Neural cell (in vitro differentiated cells): ENCODE results near the gene THAP8. TPM values are rescaled to one million over a fixed set of nuclear protein-coding genes. Genes with fewer than 3 reads are reported as not detected.

ENCODE experiments used
- H2AFZ ChIP-seq: fragments of 200-600, 300-800 bp; sonication (generic), shearing (Covaris generic); 2 replicates; pipeline ENCODE4 v1.6.0; 2014; ENCODE audit warnings: low read depth, mild to moderate bottlenecking, antibody characterized with exemption, low read length, moderate library complexity
- H3F3A ChIP-seq: fragments of 200-600 bp; shearing (Covaris generic); 2 replicates; pipeline ENCODE4 v1.6.1; 2016; ENCODE audit warnings: mild to moderate bottlenecking, moderate library complexity, mixed read lengths, antibody characterized with exemption, low read length; ENCODE audit not compliant: insufficient read depth, poor library complexity, severe bottlenecking
- H3K27ac ChIP-seq: fragments of 200-600, 300-800 bp; sonication (generic), shearing (Covaris generic); 2 replicates; pipeline ENCODE4 v1.5.1; 2014; ENCODE audit warnings: mild to moderate bottlenecking, low read length, moderate library complexity
- H3K27me3 ChIP-seq: fragments of 300-800, 200-600 bp; sonication (generic), shearing (Covaris generic); 2 replicates; pipeline ENCODE4 v1.6.0; 2014; ENCODE audit warnings: mild to moderate bottlenecking, low read depth, low read length, moderate library complexity; ENCODE audit not compliant: insufficient read depth
- H3K36me3 ChIP-seq: fragments of 300-800, 200-600 bp; sonication (generic), shearing (Covaris generic); 2 replicates; pipeline ENCODE4 v1.5.1; 2014; ENCODE audit warnings: mild to moderate bottlenecking, antibody characterized with exemption, low read length, moderate library complexity; ENCODE audit not compliant: insufficient read depth
- H3K4me2 ChIP-seq: fragments of 300-800, 200-600 bp; sonication (generic), shearing (Covaris generic); 2 replicates; pipeline ENCODE4 v1.6.0; 2014; ENCODE audit warnings: mild to moderate bottlenecking, low read length
- H3K4me3 ChIP-seq: fragments of 300-800, 200-600 bp; sonication (generic), shearing (Covaris generic); 2 replicates; pipeline ENCODE4 v1.5.1; 2014; ENCODE audit warnings: mild to moderate bottlenecking, low read length, moderate library complexity
- H3K79me2 ChIP-seq: fragments of 200-600 bp; shearing (Covaris generic); replicated peaks from 2 replicates; pipeline ENCODE4 v1.6.0; 2014; ENCODE audit warnings: mild to moderate bottlenecking, low read length, moderate library complexity; ENCODE audit not compliant: insufficient read depth
- H3K9ac ChIP-seq: fragments of 300-800, 200-600 bp; sonication (generic), shearing (Covaris generic); 2 replicates; pipeline ENCODE4 v1.6.1; 2016; ENCODE audit warnings: mild to moderate bottlenecking, low read length, mixed read lengths
- H3K9me2 ChIP-seq: fragments of 200-600 bp; shearing (Covaris generic); 2 replicates; pipeline ENCODE4 v1.6.1; 2016; ENCODE audit warnings: mild to moderate bottlenecking, low read length, mixed read lengths; ENCODE audit not compliant: insufficient read depth
- H3K9me3 ChIP-seq: fragments of 200-600, 300-800 bp; sonication (generic), shearing (Covaris generic); 2 replicates; pipeline ENCODE4 v1.6.1; 2016; ENCODE audit warnings: mild to moderate bottlenecking, mixed run types, low read length, moderate library complexity, mixed read lengths
- H4K20me1 ChIP-seq: fragments of 200-600 bp; shearing (Covaris generic); 2 replicates; pipeline ENCODE4 v1.6.1; 2016; ENCODE audit warnings: mild to moderate bottlenecking, mixed run types; ENCODE audit not compliant: insufficient read depth
- CTCF ChIP-seq: fragments of 450-650 bp; IDR thresholded peaks from 2 replicates; pipeline ENCODE4 v1.5.1; 2014; ENCODE audit warnings: antibody characterized with exemption, mild to moderate bottlenecking, moderate library complexity; ENCODE audit not compliant: poor library complexity, severe bottlenecking
- EP300 ChIP-seq: fragments of 450-650 bp; conservative IDR thresholded peaks from 2 replicates; pipeline ENCODE4 v1.6.1; 2014; ENCODE audit warnings: antibody characterized with exemption, mild to moderate bottlenecking, moderate library complexity; ENCODE audit not compliant: poor library complexity, severe bottlenecking
- EZH2 ChIP-seq: fragments of 200-600, 300-800 bp; shearing (Covaris generic), sonication (generic); IDR thresholded peaks from 2 replicates; pipeline ENCODE4 v1.6.1; 2014; ENCODE audit warnings: antibody characterized with exemption, low read length, borderline replicate concordance, mild to moderate bottlenecking; ENCODE audit not compliant: insufficient read depth, poor library complexity, severe bottlenecking
- MXI1 ChIP-seq: fragments of 450-650 bp; conservative IDR thresholded peaks from 2 replicates; pipeline ENCODE4 v1.6.1; 2014; ENCODE audit warnings: antibody characterized with exemption, mild to moderate bottlenecking; ENCODE audit not compliant: poor library complexity, severe bottlenecking
- POLR2AphosphoS5 ChIP-seq: IDR thresholded peaks from 2 replicates; pipeline ENCODE4 v1.6.1; 2012
- RAD21 ChIP-seq: fragments of 450-650 bp; conservative IDR thresholded peaks from 2 replicates; pipeline ENCODE4 v1.6.1; 2014; ENCODE audit warnings: antibody characterized with exemption, mild to moderate bottlenecking, moderate library complexity
- REST ChIP-seq: IDR thresholded peaks from 2 replicates; pipeline ENCODE4 v1.6.1; 2012; ENCODE audit warnings: borderline replicate concordance
- SMC3 ChIP-seq: fragments of 450-650 bp; conservative IDR thresholded peaks from 2 replicates; pipeline ENCODE4 v1.6.1; 2014; ENCODE audit warnings: antibody characterized with exemption, mild to moderate bottlenecking, moderate library complexity; ENCODE audit not compliant: poor library complexity
- TAF1 ChIP-seq: IDR thresholded peaks from 2 replicates; pipeline ENCODE4 v1.6.1; 2012; ENCODE audit warnings: low read depth
- polyA plus RNA-seq: library from polyadenylated mRNA; depleted of rRNA; stranded (reverse); fragments of >200 nt; gene quantifications from 2 replicates; pipeline ENCODE4 v1.2.3, GENCODE V29; 2014

THAP8 gene
- polyA plus RNA-seq, 1 donor from 2014 or later: 5.5 TPM

- Histone ChIP-seq H3K4me3 (no peak overlapping the region), H3K79me2 (no peaks in the 10 kb centered on the region), H3F3A (no peaks in the 10 kb centered on the region)
These were observed 6.2 kb downstream of the THAP8 start for GRCh38 chr19:36047835-36048234.

GRCh38 chr19:36046443-36047050 lies 7.5 kb downstream of the THAP8 start:
- no peak overlapping the region for H3K9ac ChIP-seq
- no peak overlapping the region for H2AFZ ChIP-seq
- no peaks in the 10 kb centered on the region for H3K36me3 ChIP-seq
- no peak overlapping the region for H3K4me2 ChIP-seq
- H4K20me1 ChIP-seq: no peaks in the 10 kb centered on the region
- H3K9me3 ChIP-seq: no peaks in the 10 kb centered on the region
- no peaks in the 10 kb centered on the region for H3K9me2 ChIP-seq
- no peaks in the 10 kb centered on the region for H3K79me2 ChIP-seq
- H3K27ac ChIP-seq: no peak overlapping the region
- H3K27me3 ChIP-seq: no peaks in the 10 kb centered on the region
- H3F3A ChIP-seq: no peaks in the 10 kb centered on the region
- H3K4me3 ChIP-seq: no peak overlapping the region
- TF ChIP-seq MXI1 (no peak), RAD21 (no peak), POLR2AphosphoS5 (no peak), SMC3 (no peak), EZH2 (no peak), CTCF (no peak)

More at GRCh38 chr19:36047835-36048234, 6.2 kb downstream of the THAP8 start:
- no peaks in the 10 kb centered on the region for H3K9me3 ChIP-seq
- no peak for TF ChIP-seq RAD21
- no peak for TF ChIP-seq REST
- TF ChIP-seq MXI1: no peak
- TF ChIP-seq SMC3: no peak
- TF ChIP-seq POLR2AphosphoS5: no peak
- TF ChIP-seq CTCF: no peak
- TF ChIP-seq EZH2: no peak
- no peak for TF ChIP-seq TAF1
- TF ChIP-seq EP300: no peak
- H3K4me2 ChIP-seq: no peak overlapping the region
- H3K27ac ChIP-seq: no peak overlapping the region
- H4K20me1 ChIP-seq: no peaks in the 10 kb centered on the region
- no peaks in the 10 kb centered on the region for H3K9me2 ChIP-seq
- no peaks in the 10 kb centered on the region for H3K27me3 ChIP-seq
- no peak overlapping the region for H3K9ac ChIP-seq
- no peaks in the 10 kb centered on the region for H3K36me3 ChIP-seq
- no peak overlapping the region for H2AFZ ChIP-seq
